ENCODE data around the gene PIGX. TPM values are rescaled to one million over a fixed set of nuclear protein-coding genes. Genes with fewer than 3 reads are reported as not detected.
A peak's percentile ranks its signal among the peaks of the same experiment; 100 is the strongest.

PIGX gene
- total RNA-seq, 1 donor, result 33.5 TPM

DNA sequence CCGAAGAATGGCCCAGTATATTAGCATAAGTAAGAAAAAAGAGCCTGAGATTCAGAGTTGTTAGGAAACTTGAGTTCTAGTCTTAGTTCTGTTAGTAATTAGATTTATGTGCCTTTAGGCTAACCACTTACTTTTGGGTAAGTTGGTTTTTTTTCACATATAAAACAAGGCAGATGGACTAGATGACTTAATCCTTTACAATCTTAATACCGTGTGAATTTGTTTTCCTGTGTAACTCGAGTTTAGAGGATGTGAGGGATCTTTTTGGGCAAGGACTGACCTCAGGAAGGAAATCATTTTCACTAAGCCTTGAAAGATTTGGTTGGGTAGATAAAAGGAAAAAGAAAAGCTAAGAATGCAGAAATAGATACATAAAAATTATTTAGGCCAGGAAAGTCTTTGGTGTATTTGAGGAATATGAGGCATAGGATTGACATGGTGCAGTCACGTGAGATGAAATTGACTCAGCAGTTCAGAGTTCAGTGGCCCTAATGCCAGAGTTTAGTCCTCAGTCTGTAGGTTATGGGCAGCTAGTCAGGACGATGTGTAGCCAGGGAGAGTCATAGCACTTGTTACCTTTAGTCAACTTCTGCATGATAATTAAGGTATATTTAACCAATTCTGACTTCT lies 62.1 kb downstream of the PIGX start:
- no peak overlapping the region for H3K4me3 ChIP-seq (ENCODE audit: low read depth, low read length)
- DNase-seq (ENCODE audit: low read depth), result peak; percentile 28
- TF ChIP-seq, protein P1, sequence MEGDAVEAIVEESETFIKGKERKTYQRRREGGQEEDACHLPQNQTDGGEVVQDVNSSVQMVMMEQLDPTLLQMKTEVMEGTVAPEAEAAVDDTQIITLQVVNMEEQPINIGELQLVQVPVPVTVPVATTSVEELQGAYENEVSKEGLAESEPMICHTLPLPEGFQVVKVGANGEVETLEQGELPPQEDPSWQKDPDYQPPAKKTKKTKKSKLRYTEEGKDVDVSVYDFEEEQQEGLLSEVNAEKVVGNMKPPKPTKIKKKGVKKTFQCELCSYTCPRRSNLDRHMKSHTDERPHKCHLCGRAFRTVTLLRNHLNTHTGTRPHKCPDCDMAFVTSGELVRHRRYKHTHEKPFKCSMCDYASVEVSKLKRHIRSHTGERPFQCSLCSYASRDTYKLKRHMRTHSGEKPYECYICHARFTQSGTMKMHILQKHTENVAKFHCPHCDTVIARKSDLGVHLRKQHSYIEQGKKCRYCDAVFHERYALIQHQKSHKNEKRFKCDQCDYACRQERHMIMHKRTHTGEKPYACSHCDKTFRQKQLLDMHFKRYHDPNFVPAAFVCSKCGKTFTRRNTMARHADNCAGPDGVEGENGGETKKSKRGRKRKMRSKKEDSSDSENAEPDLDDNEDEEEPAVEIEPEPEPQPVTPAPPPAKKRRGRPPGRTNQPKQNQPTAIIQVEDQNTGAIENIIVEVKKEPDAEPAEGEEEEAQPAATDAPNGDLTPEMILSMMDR (IDR thresholded peaks at IDR 0.05; ENCODE audit: insufficient read depth, low read length), result no peak

DNA sequence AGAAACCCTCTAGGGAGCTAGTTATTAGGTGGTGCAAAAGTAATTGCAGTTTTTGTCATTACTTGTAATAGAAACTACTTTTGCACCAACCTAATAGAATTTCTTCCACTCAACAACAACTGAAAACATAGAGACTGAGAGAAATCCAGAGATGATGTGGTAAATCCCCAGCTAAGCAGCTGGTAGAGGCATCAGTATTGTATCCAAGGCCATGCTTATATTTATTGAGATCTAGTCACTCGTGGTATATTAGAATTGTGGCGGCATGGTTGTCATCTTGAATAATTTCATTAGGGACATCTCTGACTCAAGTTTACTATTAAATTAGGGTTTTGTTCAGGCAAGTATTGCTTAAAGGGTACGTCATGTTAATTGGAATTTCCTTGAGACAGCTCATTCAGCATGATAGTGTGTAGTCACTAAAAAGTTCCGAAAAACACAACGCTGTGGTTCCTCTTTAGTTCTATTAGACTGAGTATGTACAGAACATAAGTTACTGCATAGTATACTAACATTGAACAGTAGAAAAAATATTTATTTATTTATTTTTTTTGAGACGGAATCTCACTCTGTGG lies 62.8 kb downstream of the PIGX start:
- peak; percentile 38 for DNase-seq (ENCODE audit: low read depth)
- no peak overlapping the region for H3K4me3 ChIP-seq (ENCODE audit: low read depth, low read length)
- TF ChIP-seq, protein P1 (IDR thresholded peaks at IDR 0.05; ENCODE audit: insufficient read depth, low read length), result no peak

DNA sequence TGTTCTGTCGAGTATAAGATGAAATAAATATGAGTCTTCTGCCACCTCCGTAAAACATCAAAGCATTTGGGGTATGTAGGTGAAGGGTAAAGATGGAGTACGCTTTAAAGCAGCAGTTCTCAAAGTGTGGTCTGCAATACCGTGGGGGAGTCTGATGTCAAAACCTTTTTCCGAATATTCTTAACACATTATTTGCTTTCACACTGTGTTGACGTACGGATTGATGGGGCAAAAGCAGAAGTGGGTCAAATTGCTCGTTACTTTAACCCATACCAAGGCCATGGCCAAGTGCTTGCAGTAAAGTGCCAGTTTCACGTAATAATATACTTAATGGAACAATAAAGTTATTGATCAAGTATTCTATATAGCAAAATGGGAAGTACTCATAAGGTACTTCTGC lies 63.8 kb downstream of the PIGX start:
- TF ChIP-seq, protein P1 (IDR thresholded peaks at IDR 0.05; ENCODE audit: insufficient read depth, low read length), result no peak
- H3K4me3 ChIP-seq (ENCODE audit: low read depth, low read length), result no peak overlapping the region
- no peak for DNase-seq (ENCODE audit: low read depth)

DNA sequence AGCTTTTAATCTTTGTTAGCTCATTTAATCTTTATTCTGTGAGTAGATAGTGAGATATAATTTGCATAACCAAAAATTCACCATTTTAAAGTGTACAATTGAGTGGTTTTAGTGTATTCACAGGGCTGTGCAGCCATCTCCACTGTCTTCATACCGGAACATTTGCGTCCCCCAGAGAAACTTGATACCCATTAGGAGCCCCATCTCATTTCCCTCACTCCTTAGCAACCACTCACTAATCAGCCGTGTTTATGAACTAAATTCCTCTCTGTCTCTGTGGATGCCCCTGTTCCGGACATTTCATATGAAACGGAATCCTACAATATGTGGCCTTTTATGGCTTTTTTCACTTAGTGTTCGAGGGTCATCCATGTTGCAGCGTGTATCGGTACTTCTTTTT lies 65.7 kb downstream of the PIGX start:
- TF ChIP-seq, protein P1 (IDR thresholded peaks at IDR 0.05; ENCODE audit: insufficient read depth, low read length), result no peak
- no peak overlapping the region for H3K4me3 ChIP-seq (ENCODE audit: low read depth, low read length)
- no peak for DNase-seq (ENCODE audit: low read depth)

DNA sequence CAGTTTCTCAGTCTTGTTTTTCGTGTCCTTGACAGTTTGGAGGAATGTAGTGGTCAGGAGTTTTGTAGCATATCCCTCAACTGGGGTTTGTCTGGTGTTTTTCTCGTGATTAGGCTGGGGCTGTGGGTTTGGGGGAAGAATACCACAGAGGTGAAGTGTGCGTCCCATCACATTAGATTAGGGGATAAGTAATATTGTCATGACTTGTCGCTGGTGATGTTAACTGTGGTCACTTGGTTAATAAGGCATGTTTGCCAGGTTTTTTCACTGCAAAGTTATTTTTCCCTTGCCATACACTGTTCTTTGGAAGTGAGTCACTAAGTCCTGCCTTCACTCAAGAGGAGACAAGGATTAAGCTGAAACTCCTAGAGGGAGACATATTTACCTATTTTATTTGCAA lies 66.6 kb downstream of the PIGX start:
- TF ChIP-seq, protein P1 (IDR thresholded peaks at IDR 0.05; ENCODE audit: insufficient read depth, low read length), result no peak
- DNase-seq (ENCODE audit: low read depth), result peak; percentile 80
- H3K4me3 ChIP-seq (ENCODE audit: low read depth, low read length), result no peak overlapping the region

DNA sequence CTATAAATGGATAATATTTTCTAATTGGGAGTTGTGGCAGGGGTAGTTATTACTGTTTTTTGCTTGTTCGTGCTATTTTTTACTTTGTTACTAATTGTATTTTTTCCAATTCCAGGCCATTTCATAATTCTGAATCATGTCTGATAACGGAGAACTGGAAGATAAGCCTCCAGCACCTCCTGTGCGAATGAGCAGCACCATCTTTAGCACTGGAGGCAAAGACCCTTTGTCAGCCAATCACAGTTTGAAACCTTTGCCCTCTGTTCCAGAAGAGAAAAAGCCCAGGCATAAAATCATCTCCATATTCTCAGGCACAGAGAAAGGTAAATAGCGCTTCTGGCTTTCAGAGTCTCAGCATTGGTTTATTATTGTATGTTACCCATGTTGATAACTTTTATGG lies 70.3 kb downstream of the PIGX start:
- H3K4me3 ChIP-seq (ENCODE audit: low read depth, low read length), result no peak overlapping the region
- peak; percentile 15 for DNase-seq (ENCODE audit: low read depth)
- TF ChIP-seq, protein P1 (IDR thresholded peaks at IDR 0.05; ENCODE audit: insufficient read depth, low read length), result no peak

Small RNA genes within 50 kb of the gene (small RNA-seq; reads per million reads assigned to genes)
- gene RNU4-89P, result not detected
- gene RNU6-42P, result 0.89 reads per million, percentile 26 among the genes with 10 or more reads in this experiment
- gene RNU6-646P, result not detected

Other genes with a start within 250 kb of the PIGX start
- gene RNF168, start 208.6 kb upstream of the PIGX start, total RNA-seq (ENCODE audit: low replicate concordance), result 32.4 and 35.4 TPM in 2 replicates
- not detected in 2 replicates for gene SMCO1, start 197.0 kb upstream of the PIGX start, total RNA-seq (ENCODE audit: low replicate concordance)
- gene WDR53, start 143.8 kb upstream of the PIGX start, total RNA-seq (ENCODE audit: low replicate concordance), result 6.5 and 7.1 TPM in 2 replicates
- 8.3 and 14.0 TPM in 2 replicates for gene FBXO45, start 143.7 kb upstream of the PIGX start, total RNA-seq (ENCODE audit: low replicate concordance)
- 0.65 and 2.9 TPM in 2 replicates for gene NRROS, start 72.7 kb upstream of the PIGX start, total RNA-seq (ENCODE audit: low replicate concordance)
- 4.0 and 6.5 TPM in 2 replicates for gene CEP19, start 127 bp upstream of the PIGX start, total RNA-seq (ENCODE audit: low replicate concordance)
- gene PAK2, start 27.5 kb downstream of the PIGX start, total RNA-seq (ENCODE audit: low replicate concordance), result 39.7 and 45.6 TPM in 2 replicates
- gene SENP5, start 155.5 kb downstream of the PIGX start, total RNA-seq (ENCODE audit: low replicate concordance), result 28.2 and 38.1 TPM in 2 replicates
- 48.8 and 49.5 TPM in 2 replicates for gene NCBP2, start 230.2 kb downstream of the PIGX start, total RNA-seq (ENCODE audit: low replicate concordance)